A549 (cell line): ENCODE measurements around the gene EPHB1.

ENCODE experiments used
- CBX8 ChIP-seq: fragments of 200-600 bp; sonication (generic); IDR thresholded peaks from 2 replicates; pipeline ENCODE4 v1.6.1; 2016
- CEBPB ChIP-seq, 2 experiments: fragments of >200 bp in 1 of 2; sonication (Bioruptor Twin) in 1 of 2; formaldehyde crosslinking in 1 of 2; IDR thresholded peaks; 2 replicates each; pipeline ENCODE4 v1.6.1; 2012 to 2016
- CHD2 ChIP-seq: fragments of 150-350 bp; IDR thresholded peaks from 2 replicates; pipeline ENCODE4 v1.6.1; 2014; ENCODE audit warnings: low read length; ENCODE audit not compliant: partially characterized antibody
- GATA3 ChIP-seq: IDR thresholded peaks from 2 replicates; pipeline ENCODE4 v1.6.1; 2012; ENCODE audit warnings: borderline replicate concordance
- HDAC2 ChIP-seq: fragments of 200-600 bp; sonication (generic); IDR thresholded peaks from 2 replicates; pipeline ENCODE4 v1.6.1; 2016
- MAX ChIP-seq: IDR thresholded peaks from 2 replicates; pipeline ENCODE4 v1.6.1; 2012
- MYC ChIP-seq: IDR thresholded peaks from 2 replicates; pipeline ENCODE4 v1.6.1; 2012; ENCODE audit warnings: mild to moderate bottlenecking, inconsistent platforms, low read length, improper control_type of control experiment, borderline replicate concordance
- POLR2A ChIP-seq: IDR thresholded peaks from 2 replicates; pipeline ENCODE4 v1.6.1; 2012; ENCODE audit warnings: mild to moderate bottlenecking, low read length
- TF ChIP-seq, protein P1 (sequence below): fragments of >200 bp; sonication (Bioruptor Twin); formaldehyde crosslinking; IDR thresholded peaks from 3 replicates; pipeline ENCODE4 v1.5.1; 2016

GRCh38 chr3:135267487-135267886 lies 472.4 kb downstream of the EPHB1 start:
- TF ChIP-seq POLR2A: no peak
- no peak for TF ChIP-seq GATA3
- TF ChIP-seq, protein P1, sequence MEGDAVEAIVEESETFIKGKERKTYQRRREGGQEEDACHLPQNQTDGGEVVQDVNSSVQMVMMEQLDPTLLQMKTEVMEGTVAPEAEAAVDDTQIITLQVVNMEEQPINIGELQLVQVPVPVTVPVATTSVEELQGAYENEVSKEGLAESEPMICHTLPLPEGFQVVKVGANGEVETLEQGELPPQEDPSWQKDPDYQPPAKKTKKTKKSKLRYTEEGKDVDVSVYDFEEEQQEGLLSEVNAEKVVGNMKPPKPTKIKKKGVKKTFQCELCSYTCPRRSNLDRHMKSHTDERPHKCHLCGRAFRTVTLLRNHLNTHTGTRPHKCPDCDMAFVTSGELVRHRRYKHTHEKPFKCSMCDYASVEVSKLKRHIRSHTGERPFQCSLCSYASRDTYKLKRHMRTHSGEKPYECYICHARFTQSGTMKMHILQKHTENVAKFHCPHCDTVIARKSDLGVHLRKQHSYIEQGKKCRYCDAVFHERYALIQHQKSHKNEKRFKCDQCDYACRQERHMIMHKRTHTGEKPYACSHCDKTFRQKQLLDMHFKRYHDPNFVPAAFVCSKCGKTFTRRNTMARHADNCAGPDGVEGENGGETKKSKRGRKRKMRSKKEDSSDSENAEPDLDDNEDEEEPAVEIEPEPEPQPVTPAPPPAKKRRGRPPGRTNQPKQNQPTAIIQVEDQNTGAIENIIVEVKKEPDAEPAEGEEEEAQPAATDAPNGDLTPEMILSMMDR: no peak
- no peak for TF ChIP-seq MAX
- TF ChIP-seq CEBPB (IDR thresholded peaks at IDR 0.05): no peak
- no peak for TF ChIP-seq HDAC2
- no peak for TF ChIP-seq MYC
- no peak for TF ChIP-seq CBX8
- TF ChIP-seq CHD2: no peak
